IMR-90 (cell line): ENCODE data around the gene DDX10.

ENCODE experiments used
- CEBPB ChIP-seq: IDR thresholded peaks from 2 replicates; pipeline ENCODE4 v1.6.1; 2012; ENCODE audit warnings: low read depth, low read length, improper control_type of control experiment
- POLR2A ChIP-seq: IDR thresholded peaks from 2 replicates; pipeline ENCODE4 v1.6.1; 2012; ENCODE audit warnings: mild to moderate bottlenecking, low read depth, low read length
- RAD21 ChIP-seq: IDR thresholded peaks from 2 replicates; pipeline ENCODE4 v1.6.1; 2012; ENCODE audit warnings: low read length, improper control_type of control experiment
- SMC3 ChIP-seq: fragments of 150-350 bp; IDR thresholded peaks from 2 replicates; pipeline ENCODE4 v1.6.1; 2016; ENCODE audit warnings: low read depth, mild to moderate bottlenecking, antibody characterized with exemption, low read length, moderate library complexity
- TF ChIP-seq, protein P1 (sequence below): conservative IDR thresholded peaks from 2 replicates; pipeline ENCODE4 v1.5.1; 2012; ENCODE audit warnings: mild to moderate bottlenecking, low read depth, low read length, improper control_type of control experiment

DNA sequence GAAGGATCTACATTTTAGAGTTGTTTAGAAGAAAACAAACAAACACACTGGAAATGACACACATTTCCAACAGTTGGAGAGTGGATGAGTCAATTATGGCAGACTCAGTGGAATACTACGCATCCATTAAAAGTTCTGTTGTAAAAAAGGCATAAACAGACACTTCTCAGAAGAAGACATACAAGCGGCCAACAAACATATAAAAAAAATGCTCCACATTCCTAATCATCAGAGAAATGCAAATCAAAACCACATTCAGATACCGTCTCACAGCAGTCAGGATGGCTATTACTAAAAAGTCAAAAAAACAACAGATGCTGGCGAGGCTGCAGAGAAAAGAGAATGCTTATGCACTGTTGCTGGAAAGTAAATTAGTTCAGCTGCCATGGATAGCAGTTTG, 298.2 kb downstream of the DDX10 start:
- TF ChIP-seq, protein P1, sequence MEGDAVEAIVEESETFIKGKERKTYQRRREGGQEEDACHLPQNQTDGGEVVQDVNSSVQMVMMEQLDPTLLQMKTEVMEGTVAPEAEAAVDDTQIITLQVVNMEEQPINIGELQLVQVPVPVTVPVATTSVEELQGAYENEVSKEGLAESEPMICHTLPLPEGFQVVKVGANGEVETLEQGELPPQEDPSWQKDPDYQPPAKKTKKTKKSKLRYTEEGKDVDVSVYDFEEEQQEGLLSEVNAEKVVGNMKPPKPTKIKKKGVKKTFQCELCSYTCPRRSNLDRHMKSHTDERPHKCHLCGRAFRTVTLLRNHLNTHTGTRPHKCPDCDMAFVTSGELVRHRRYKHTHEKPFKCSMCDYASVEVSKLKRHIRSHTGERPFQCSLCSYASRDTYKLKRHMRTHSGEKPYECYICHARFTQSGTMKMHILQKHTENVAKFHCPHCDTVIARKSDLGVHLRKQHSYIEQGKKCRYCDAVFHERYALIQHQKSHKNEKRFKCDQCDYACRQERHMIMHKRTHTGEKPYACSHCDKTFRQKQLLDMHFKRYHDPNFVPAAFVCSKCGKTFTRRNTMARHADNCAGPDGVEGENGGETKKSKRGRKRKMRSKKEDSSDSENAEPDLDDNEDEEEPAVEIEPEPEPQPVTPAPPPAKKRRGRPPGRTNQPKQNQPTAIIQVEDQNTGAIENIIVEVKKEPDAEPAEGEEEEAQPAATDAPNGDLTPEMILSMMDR: no peak
- TF ChIP-seq CEBPB: no peak
- TF ChIP-seq POLR2A: no peak
- no peak for TF ChIP-seq RAD21
- no peak for TF ChIP-seq SMC3
